HEK293 (cell line): Measurements from ENCODE around the gene EFCAB6.

Experiments used
- CTCF ChIA-PET: fragments of 350-600 bp; formaldehyde crosslinking; extraction: SDS; loops from one replicate; lab custom pipeline; 2021; ENCODE audit warnings: antibody characterized with exemption; lab: Yijun Ruan, JAX
- POLR2A ChIA-PET: fragments of 300-600 bp; formaldehyde crosslinking; extraction: SDS; loops from one replicate; lab custom pipeline; 2020; ENCODE audit warnings: antibody characterized with exemption, inconsistent platforms; lab: Yijun Ruan, JAX
- H3K27ac ChIP-seq: fragments of 200-500 bp; sonication (Bioruptor generic); 2 replicates; pipeline ENCODE4 v1.5.1; 2014; ENCODE audit warnings: low read depth, low read length, control low read depth, inconsistent platforms; ENCODE audit errors: extremely low read depth
- H3K36me3 ChIP-seq, 2 experiments: fragments of 200-500 bp in 1 of 2; sonication (Bioruptor generic) in 1 of 2; 1 replicate in 1 of 2; 2 replicates in 1 of 2; pipeline ENCODE4 v1.5.1; 2014 to 2017; ENCODE audit warnings: inconsistent platforms in 2 of 2, low read length in 2 of 2; ENCODE audit not compliant: control insufficient read depth in 2 of 2, insufficient read depth in 1 of 2
- H3K4me1 ChIP-seq: fragments of 200-500 bp; sonication (Bioruptor generic); 2 replicates; pipeline ENCODE4 v1.5.1; 2014; ENCODE audit warnings: mild to moderate bottlenecking, low read length, inconsistent platforms; ENCODE audit not compliant: control insufficient read depth, insufficient read depth
- H3K4me3 ChIP-seq: 2 replicates; pipeline ENCODE4 v1.5.1; 2011; ENCODE audit warnings: low read depth, mild to moderate bottlenecking, control low read depth, low read length, moderate library complexity
- H3K9me3 ChIP-seq: fragments of 200-500 bp; sonication (Bioruptor generic); 2 replicates; pipeline ENCODE4 v1.5.1; 2014; ENCODE audit warnings: low read depth, low read length, inconsistent platforms; ENCODE audit not compliant: control insufficient read depth, insufficient read depth
- BCL11A ChIP-seq: fragments of 450-650 bp; formaldehyde crosslinking; IDR thresholded peaks from 2 replicates; pipeline ENCODE4 v1.5.1; 2016; ENCODE audit warnings: low read depth, missing biosample characterization, missing genetic modification characterization
- EGR2 ChIP-seq: fragments of 450-650 bp; formaldehyde crosslinking; IDR thresholded peaks from 2 replicates; pipeline ENCODE4 v1.5.1; 2016; ENCODE audit warnings: low read depth, missing biosample characterization, missing genetic modification characterization
- GLI2 ChIP-seq: fragments of 450-650 bp; formaldehyde crosslinking; IDR thresholded peaks from 2 replicates; pipeline ENCODE4; 2017; ENCODE audit warnings: missing biosample characterization, missing genetic modification characterization, low read depth, borderline replicate concordance
- MEIS1 ChIP-seq: sonication (generic); formaldehyde crosslinking; IDR thresholded peaks from 2 replicates; pipeline ENCODE4 v1.8.1; 2022; ENCODE audit warnings: missing genetic modification reagents, mild to moderate bottlenecking, borderline replicate concordance
- OSR2 ChIP-seq: fragments of 450-650 bp; formaldehyde crosslinking; IDR thresholded peaks from 2 replicates; pipeline ENCODE4 v1.5.1; 2016; ENCODE audit warnings: missing biosample characterization, missing genetic modification characterization
- SALL2 ChIP-seq: fragments of 450-650 bp; formaldehyde crosslinking; IDR thresholded peaks from 2 replicates; pipeline ENCODE4 v1.5.0; 2017; ENCODE audit warnings: missing biosample characterization, mild to moderate bottlenecking, missing genetic modification characterization, borderline replicate concordance
- SCRT2 ChIP-seq: fragments of 450-650 bp; formaldehyde crosslinking; IDR thresholded peaks from 2 replicates; pipeline ENCODE4 v1.5.1; 2016; ENCODE audit warnings: missing biosample characterization, missing genetic modification characterization
- SP3 ChIP-seq: fragments of 450-650 bp; formaldehyde crosslinking; IDR thresholded peaks from 2 replicates; pipeline ENCODE4 v1.5.1; 2016; ENCODE audit warnings: missing biosample characterization, missing genetic modification characterization
- SP7 ChIP-seq: fragments of 450-650 bp; formaldehyde crosslinking; IDR thresholded peaks from 2 replicates; pipeline ENCODE4 v1.5.1; 2016; ENCODE audit warnings: missing biosample characterization, missing genetic modification characterization
- TCF7L2 ChIP-seq: IDR thresholded peaks from 2 replicates; pipeline ENCODE4 v1.6.1; 2011; ENCODE audit warnings: low read depth, mild to moderate bottlenecking, inconsistent platforms, low read length, moderate library complexity, borderline replicate concordance
- TRIM28 ChIP-seq: IDR thresholded peaks from 2 replicates; pipeline ENCODE4 v1.6.1; 2011; ENCODE audit warnings: low read length, control low read depth, borderline replicate concordance
- WT1 ChIP-seq: fragments of 450-650 bp; formaldehyde crosslinking; IDR thresholded peaks from 2 replicates; pipeline ENCODE4 v1.5.1; 2016; ENCODE audit warnings: missing biosample characterization, missing genetic modification characterization
- ZFP3 ChIP-seq: fragments of 450-650 bp; formaldehyde crosslinking; IDR thresholded peaks from 2 replicates; pipeline ENCODE4 v1.5.1; 2016; ENCODE audit warnings: low read depth, missing biosample characterization, missing genetic modification characterization
- ZNF114 ChIP-seq: fragments of 450-650 bp; formaldehyde crosslinking; IDR thresholded peaks from 2 replicates; pipeline ENCODE4 v1.5.0; 2017; ENCODE audit warnings: missing biosample characterization, missing genetic modification characterization
- ZNF324 ChIP-seq: fragments of 450-650 bp; formaldehyde crosslinking; IDR thresholded peaks from 2 replicates; pipeline ENCODE4 v1.5.1; 2016; ENCODE audit warnings: missing biosample characterization, missing genetic modification characterization
- ZNF341 ChIP-seq: fragments of 450-650 bp; formaldehyde crosslinking; IDR thresholded peaks from 2 replicates; pipeline ENCODE4; 2016; ENCODE audit warnings: low read depth, missing biosample characterization, missing genetic modification characterization
- ZNF354C ChIP-seq: fragments of 450-650 bp; formaldehyde crosslinking; IDR thresholded peaks from 2 replicates; pipeline ENCODE4 v1.5.1; 2016; ENCODE audit warnings: missing biosample characterization, missing genetic modification characterization, low read depth, borderline replicate concordance
- ZNF366 ChIP-seq: fragments of 450-650 bp; formaldehyde crosslinking; conservative IDR thresholded peaks from 2 replicates; pipeline ENCODE4 v1.5.1; 2016; ENCODE audit warnings: missing biosample characterization, missing genetic modification characterization
- ZNF394 ChIP-seq: fragments of 450-650 bp; formaldehyde crosslinking; IDR thresholded peaks from 2 replicates; pipeline ENCODE4 v1.5.1; 2016; ENCODE audit warnings: missing biosample characterization, missing genetic modification characterization, mild to moderate bottlenecking, moderate library complexity, borderline replicate concordance
- ZNF48 ChIP-seq: fragments of 450-650 bp; formaldehyde crosslinking; IDR thresholded peaks from 2 replicates; pipeline ENCODE4 v1.5.1; 2016; ENCODE audit warnings: missing biosample characterization, missing genetic modification characterization
- ZNF571 ChIP-seq: fragments of 450-650 bp; formaldehyde crosslinking; IDR thresholded peaks from 2 replicates; pipeline ENCODE4 v1.5.0; 2017; ENCODE audit warnings: missing biosample characterization, missing genetic modification characterization
- ZNF585B ChIP-seq: fragments of 450-650 bp; formaldehyde crosslinking; IDR thresholded peaks from 2 replicates; pipeline ENCODE4 v1.5.1; 2016; ENCODE audit warnings: missing biosample characterization, missing genetic modification characterization
- ZNF621 ChIP-seq: fragments of 450-650 bp; formaldehyde crosslinking; IDR thresholded peaks from 2 replicates; pipeline ENCODE4 v1.5.1; 2017; ENCODE audit warnings: missing biosample characterization, missing genetic modification characterization
- ZNF660 ChIP-seq: fragments of 450-650 bp; IDR thresholded peaks from 2 replicates; pipeline ENCODE4 v1.5.1; 2018; ENCODE audit warnings: missing biosample characterization, mild to moderate bottlenecking, missing genetic modification characterization
- ZNF792 ChIP-seq: fragments of 450-650 bp; formaldehyde crosslinking; IDR thresholded peaks from 2 replicates; pipeline ENCODE4 v1.5.1; 2016; ENCODE audit warnings: missing biosample characterization, missing genetic modification characterization
- ZSCAN30 ChIP-seq: fragments of 450-650 bp; IDR thresholded peaks from 2 replicates; pipeline ENCODE4 v1.5.1; 2018; ENCODE audit warnings: missing biosample characterization, mild to moderate bottlenecking, missing genetic modification characterization, moderate library complexity
- TF ChIP-seq, protein P1 (sequence below): sonication (generic); formaldehyde crosslinking; IDR thresholded peaks from 2 replicates; pipeline ENCODE4 v1.8.1; 2022; ENCODE audit warnings: mild to moderate bottlenecking, moderate library complexity, missing genetic modification reagents
- TF ChIP-seq, protein P2 (sequence below): fragments of 450-650 bp; formaldehyde crosslinking; IDR thresholded peaks from 2 replicates; pipeline ENCODE4 v1.5.1; 2017; ENCODE audit warnings: missing biosample characterization, missing genetic modification characterization

The EFCAB6 gene

DNA sequence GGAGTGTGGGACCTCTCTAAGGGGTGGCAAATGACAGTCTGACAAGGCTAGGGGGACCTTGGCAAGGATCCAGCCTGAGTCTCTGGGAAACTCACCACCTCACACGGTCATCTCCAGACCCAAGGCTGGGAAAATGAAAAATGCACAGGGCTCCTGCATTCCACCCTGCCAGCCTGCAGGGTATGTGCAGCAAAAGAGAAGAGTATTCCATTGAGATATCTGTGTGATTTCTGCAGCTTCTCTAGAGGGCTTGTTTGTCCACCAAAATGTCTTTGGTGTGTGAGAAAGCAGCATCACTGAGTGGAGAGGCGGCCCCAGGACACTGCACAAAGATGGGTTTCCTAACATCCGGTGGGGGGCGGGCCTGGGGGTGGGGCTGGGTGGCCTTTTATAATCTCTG, 177.8 kb downstream of the EFCAB6 start:
- TF ChIP-seq TCF7L2: no peak
- no peak for TF ChIP-seq ZNF366 (tag by site-specific recombination)
- TF ChIP-seq ZNF341 (tag by site-specific recombination): no peak
- TF ChIP-seq ZNF394 (tag by site-specific recombination): no peak
- no peak for TF ChIP-seq OSR2 (tag by site-specific recombination)
- TF ChIP-seq ZNF114 (tag by site-specific recombination): no peak
- TF ChIP-seq, protein P1, sequence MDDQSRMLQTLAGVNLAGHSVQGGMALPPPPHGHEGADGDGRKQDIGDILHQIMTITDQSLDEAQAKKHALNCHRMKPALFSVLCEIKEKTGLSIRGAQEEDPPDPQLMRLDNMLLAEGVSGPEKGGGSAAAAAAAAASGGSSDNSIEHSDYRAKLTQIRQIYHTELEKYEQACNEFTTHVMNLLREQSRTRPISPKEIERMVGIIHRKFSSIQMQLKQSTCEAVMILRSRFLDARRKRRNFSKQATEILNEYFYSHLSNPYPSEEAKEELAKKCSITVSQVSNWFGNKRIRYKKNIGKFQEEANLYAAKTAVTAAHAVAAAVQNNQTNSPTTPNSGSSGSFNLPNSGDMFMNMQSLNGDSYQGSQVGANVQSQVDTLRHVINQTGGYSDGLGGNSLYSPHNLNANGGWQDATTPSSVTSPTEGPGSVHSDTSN (CRISPR knock-in tag): no peak
- no peak for TF ChIP-seq SP3 (tag by site-specific recombination)
- TF ChIP-seq ZNF621 (tag by site-specific recombination): no peak
- no peak for TF ChIP-seq ZNF354C (tag by site-specific recombination)
- no peak for TF ChIP-seq SALL2 (tag by site-specific recombination)
- TF ChIP-seq ZNF585B: no peak
- no peak for TF ChIP-seq ZNF48 (tag by site-specific recombination)
- no peak for TF ChIP-seq WT1 (tag by site-specific recombination)
- no peak for TF ChIP-seq ZSCAN30
- TF ChIP-seq EGR2 (tag by site-specific recombination): no peak
- no peak for TF ChIP-seq ZNF571 (tag by site-specific recombination)
- TF ChIP-seq, all 188 proteins: peak for 0
- CTCF ChIA-PET: no interaction called here
- H3K36me3 ChIP-seq: no peaks in the 10 kb centered on the region
- H3K9me3 ChIP-seq: 0 out of 2 replicates have a peak, but pooled peaks cover 2% of the 10 kb centered on the region
- POLR2A ChIA-PET: no interaction called here
- H3K4me3 ChIP-seq: no peak overlapping the region
- no peaks in the 10 kb centered on the region for H3K4me1 ChIP-seq
- H3K27ac ChIP-seq: no peak overlapping the region

DNA sequence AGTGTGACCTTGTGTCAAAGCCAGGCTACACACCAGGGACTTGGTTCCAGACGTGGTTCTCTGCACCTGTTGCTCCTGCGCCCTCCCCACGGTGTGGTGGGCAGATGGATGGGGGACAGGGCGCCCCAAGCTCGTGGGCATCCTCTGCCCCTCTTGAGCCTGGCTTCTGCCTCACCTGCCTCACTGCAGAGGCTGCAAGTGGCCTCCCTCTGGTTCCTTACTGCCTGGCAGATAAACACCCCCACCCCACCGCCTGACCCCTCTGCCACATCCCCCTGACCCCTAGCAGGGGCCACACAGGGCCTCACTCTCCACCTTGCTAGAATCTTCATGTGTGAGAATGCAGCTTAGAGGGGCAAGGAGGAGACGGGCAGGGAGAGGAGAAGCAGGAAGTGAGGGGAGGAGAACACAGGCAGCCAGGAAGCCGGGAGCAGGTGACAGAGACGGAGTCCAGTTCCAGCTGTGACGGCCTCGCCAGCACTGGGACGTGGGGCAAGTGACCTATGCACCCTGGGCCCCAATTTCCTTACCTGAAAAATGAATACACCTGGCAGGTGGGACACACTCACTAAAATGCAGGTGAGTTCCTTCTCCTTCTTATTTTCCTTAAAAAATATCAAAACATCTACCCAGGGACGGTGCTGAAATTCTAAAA, 178.3 kb downstream of the EFCAB6 start:
- Histone ChIP-seq H3K36me3 (no peaks in the 10 kb centered on the region), H3K27ac (no peak overlapping the region), H3K4me3 (no peak overlapping the region), H3K9me3 (no peaks in the 10 kb centered on the region), H3K4me1 (no peaks in the 10 kb centered on the region)
- ChIA-PET CTCF (no interaction called here), POLR2A (no interaction called here)
- TF ChIP-seq TRIM28: no peak
- no peak for TF ChIP-seq ZNF660 (tag by site-specific recombination)
- TF ChIP-seq SCRT2 (tag by site-specific recombination): peak; percentile 48

DNA sequence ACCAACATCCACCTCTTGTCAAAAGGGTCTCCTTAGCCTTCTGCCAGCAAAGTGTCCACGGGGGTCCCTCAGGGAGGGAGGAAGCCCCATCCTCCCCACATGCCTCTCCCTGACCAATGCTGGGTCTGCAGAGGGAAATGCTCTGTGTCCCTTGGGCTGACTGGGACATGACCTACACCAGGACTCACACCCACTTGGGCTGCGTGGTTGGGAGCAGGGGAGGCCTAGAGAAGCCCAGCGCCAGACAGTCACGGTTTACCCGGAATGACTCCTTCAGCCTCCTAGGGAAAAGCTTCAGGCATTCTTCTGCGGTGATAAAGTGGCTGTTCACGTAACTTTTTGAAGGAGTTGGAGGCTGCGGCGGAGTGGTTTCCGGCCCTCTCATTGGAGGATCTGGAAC, 180.3 kb downstream of the EFCAB6 start:
- no peak overlapping the region for H3K4me3 ChIP-seq
- no peaks in the 10 kb centered on the region for H3K9me3 ChIP-seq
- CTCF ChIA-PET: no interaction called here
- TF ChIP-seq BCL11A (tag by site-specific recombination) (no peak), SP7 (tag by site-specific recombination) (no peak), MEIS1 (CRISPR knock-in tag) (no peak), ZFP3 (no peak), GLI2 (tag by site-specific recombination) (no peak), ZNF341 (tag by site-specific recombination) (no peak), ZNF324 (tag by site-specific recombination) (no peak), ZNF792 (tag by site-specific recombination) (no peak), SALL2 (tag by site-specific recombination) (no peak)
- TF ChIP-seq, protein P2, sequence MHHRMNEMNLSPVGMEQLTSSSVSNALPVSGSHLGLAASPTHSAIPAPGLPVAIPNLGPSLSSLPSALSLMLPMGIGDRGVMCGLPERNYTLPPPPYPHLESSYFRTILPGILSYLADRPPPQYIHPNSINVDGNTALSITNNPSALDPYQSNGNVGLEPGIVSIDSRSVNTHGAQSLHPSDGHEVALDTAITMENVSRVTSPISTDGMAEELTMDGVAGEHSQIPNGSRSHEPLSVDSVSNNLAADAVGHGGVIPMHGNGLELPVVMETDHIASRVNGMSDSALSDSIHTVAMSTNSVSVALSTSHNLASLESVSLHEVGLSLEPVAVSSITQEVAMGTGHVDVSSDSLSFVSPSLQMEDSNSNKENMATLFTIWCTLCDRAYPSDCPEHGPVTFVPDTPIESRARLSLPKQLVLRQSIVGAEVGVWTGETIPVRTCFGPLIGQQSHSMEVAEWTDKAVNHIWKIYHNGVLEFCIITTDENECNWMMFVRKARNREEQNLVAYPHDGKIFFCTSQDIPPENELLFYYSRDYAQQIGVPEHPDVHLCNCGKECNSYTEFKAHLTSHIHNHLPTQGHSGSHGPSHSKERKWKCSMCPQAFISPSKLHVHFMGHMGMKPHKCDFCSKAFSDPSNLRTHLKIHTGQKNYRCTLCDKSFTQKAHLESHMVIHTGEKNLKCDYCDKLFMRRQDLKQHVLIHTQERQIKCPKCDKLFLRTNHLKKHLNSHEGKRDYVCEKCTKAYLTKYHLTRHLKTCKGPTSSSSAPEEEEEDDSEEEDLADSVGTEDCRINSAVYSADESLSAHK (tag by site-specific recombination): no peak
- no peaks in the 10 kb centered on the region for H3K4me1 ChIP-seq
- POLR2A ChIA-PET: interaction anchor here (0.6 kb wide), 1 partner anchor 9 kb away, joined by 4 read pairs; no protein-coding TSS in a partner anchor
- no peak overlapping the region for H3K27ac ChIP-seq
- no peaks in the 10 kb centered on the region for H3K36me3 ChIP-seq
